Measurements from ENCODE around the gene RNF138.

DNA sequence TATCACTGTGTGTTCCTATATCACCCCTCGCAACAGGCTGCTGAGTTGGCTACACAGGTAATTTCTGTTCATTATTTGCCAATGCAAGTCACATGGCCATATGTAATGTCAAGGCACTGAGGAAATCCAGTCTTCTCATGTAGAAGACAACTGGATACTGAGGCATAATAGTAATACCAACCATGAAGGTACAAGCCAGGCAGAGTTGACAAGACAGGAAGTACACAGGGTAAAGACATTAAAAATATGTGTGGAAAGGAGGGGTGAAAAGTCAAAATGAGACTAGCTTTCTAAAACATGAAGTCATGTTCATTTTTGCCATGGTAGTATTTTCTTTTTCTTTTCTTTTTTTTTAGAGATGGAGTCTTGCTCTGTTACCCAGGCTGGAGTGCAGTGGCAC is 17.5 kb upstream of the RNF138 start:
- TF ChIP-seq CTCF (conservative IDR thresholded peaks at IDR 0.05; ENCODE audit: low read depth in 2 of 2) (no peak), REST (IDR thresholded peaks at IDR 0.05; ENCODE audit: unreplicated experiment) (no peak), POLR2AphosphoS5 (IDR thresholded peaks at IDR 0.05; ENCODE audit: low read depth) (no peak), EZH2 (IDR thresholded peaks at IDR 0.05; ENCODE audit: low read depth, unreplicated experiment) (no peak), CREB1 (CRISPR knock-in tag; IDR thresholded peaks at IDR 0.05; ENCODE audit: low read depth) (no peak), EZH2phosphoT487 (IDR thresholded peaks at IDR 0.05; ENCODE audit: unreplicated experiment) (no peak), ETS1 (IDR thresholded peaks at IDR 0.05) (no peak), JUNB (IDR thresholded peaks at IDR 0.05; ENCODE audit: unreplicated experiment) (no peak), NANOG (IDR thresholded peaks at IDR 0.05; ENCODE audit: borderline replicate concordance) (no peak), ZNF331 (CRISPR knock-in tag; IDR thresholded peaks at IDR 0.05; ENCODE audit: low read depth) (no peak), ZNF114 (CRISPR knock-in tag; IDR thresholded peaks at IDR 0.05) (no peak)
- TF ChIP-seq, protein P1, sequence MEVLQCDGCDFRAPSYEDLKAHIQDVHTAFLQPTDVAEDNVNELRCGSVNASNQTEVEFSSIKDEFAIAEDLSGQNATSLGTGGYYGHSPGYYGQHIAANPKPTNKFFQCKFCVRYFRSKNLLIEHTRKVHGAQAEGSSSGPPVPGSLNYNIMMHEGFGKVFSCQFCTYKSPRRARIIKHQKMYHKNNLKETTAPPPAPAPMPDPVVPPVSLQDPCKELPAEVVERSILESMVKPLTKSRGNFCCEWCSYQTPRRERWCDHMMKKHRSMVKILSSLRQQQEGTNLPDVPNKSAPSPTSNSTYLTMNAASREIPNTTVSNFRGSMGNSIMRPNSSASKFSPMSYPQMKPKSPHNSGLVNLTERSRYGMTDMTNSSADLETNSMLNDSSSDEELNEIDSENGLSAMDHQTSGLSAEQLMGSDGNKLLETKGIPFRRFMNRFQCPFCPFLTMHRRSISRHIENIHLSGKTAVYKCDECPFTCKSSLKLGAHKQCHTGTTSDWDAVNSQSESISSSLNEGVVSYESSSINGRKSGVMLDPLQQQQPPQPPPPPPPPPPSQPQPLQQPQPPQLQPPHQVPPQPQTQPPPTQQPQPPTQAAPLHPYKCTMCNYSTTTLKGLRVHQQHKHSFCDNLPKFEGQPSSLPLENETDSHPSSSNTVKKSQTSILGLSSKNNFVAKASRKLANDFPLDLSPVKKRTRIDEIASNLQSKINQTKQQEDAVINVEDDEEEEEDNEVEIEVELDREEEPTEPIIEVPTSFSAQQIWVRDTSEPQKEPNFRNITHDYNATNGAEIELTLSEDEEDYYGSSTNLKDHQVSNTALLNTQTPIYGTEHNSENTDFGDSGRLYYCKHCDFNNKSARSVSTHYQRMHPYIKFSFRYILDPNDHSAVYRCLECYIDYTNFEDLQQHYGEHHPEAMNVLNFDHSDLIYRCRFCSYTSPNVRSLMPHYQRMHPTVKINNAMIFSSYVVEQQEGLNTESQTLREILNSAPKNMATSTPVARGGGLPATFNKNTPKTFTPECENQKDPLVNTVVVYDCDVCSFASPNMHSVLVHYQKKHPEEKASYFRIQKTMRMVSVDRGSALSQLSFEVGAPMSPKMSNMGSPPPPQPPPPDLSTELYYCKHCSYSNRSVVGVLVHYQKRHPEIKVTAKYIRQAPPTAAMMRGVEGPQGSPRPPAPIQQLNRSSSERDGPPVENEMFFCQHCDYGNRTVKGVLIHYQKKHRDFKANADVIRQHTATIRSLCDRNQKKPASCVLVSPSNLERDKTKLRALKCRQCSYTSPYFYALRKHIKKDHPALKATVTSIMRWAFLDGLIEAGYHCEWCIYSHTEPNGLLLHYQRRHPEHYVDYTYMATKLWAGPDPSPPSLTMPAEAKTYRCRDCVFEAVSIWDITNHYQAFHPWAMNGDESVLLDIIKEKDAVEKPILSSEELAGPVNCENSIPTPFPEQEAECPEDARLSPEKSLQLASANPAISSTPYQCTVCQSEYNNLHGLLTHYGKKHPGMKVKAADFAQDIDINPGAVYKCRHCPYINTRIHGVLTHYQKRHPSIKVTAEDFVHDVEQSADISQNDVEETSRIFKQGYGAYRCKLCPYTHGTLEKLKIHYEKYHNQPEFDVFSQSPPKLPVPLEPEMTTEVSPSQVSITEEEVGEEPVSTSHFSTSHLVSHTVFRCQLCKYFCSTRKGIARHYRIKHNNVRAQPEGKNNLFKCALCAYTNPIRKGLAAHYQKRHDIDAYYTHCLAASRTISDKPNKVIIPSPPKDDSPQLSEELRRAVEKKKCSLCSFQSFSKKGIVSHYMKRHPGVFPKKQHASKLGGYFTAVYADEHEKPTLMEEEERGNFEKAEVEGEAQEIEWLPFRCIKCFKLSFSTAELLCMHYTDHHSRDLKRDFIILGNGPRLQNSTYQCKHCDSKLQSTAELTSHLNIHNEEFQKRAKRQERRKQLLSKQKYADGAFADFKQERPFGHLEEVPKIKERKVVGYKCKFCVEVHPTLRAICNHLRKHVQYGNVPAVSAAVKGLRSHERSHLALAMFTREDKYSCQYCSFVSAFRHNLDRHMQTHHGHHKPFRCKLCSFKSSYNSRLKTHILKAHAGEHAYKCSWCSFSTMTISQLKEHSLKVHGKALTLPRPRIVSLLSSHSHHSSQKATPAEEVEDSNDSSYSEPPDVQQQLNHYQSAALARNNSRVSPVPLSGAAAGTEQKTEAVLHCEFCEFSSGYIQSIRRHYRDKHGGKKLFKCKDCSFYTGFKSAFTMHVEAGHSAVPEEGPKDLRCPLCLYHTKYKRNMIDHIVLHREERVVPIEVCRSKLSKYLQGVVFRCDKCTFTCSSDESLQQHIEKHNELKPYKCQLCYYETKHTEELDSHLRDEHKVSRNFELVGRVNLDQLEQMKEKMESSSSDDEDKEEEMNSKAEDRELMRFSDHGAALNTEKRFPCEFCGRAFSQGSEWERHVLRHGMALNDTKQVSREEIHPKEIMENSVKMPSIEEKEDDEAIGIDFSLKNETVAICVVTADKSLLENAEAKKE (CRISPR knock-in tag; IDR thresholded peaks at IDR 0.05) = no peak

All from GM23338 (cell line).